GM18909 (cell line): Measurements from ENCODE around the gene ZNF507.
"Not testable (repeated sequence)": the region's sequence is repeated elsewhere in the genome, so short reads cannot be mapped to it uniquely, and the experiment has no call there.

Experiments used
- ATAC-seq: cut with Tn5 transposase; IDR thresholded peaks from one replicate; pipeline ENCODE4 v1.9.1; 2021; ENCODE audit warnings: mild to moderate bottlenecking; ENCODE audit not compliant: unreplicated experiment, poor library complexity

ZNF507 gene

GRCh38 chr19:32363632-32364031 lies 18.2 kb downstream of the ZNF507 start:
- no peak for ATAC-seq

- no peak for ATAC-seq
These were observed 18.6 kb downstream of the ZNF507 start for GRCh38 chr19:32364040-32364439.

GRCh38 chr19:32367063-32367462 lies 21.7 kb downstream of the ZNF507 start:
- ATAC-seq, result no peak

GRCh38 chr19:32367948-32368536 lies 22.6 kb downstream of the ZNF507 start:
- ATAC-seq, result no peak

- ATAC-seq, result no peak
These were observed 23.4 kb downstream of the ZNF507 start for GRCh38 chr19:32368787-32369186.

- no peak for ATAC-seq
These were observed 27.5 kb downstream of the ZNF507 start for GRCh38 chr19:32372726-32373517.

- ATAC-seq, result no peak
These were observed 28.3 kb downstream of the ZNF507 start for GRCh38 chr19:32373585-32374295.

- not testable (repeated sequence) for ATAC-seq
These were observed 29.0 kb downstream of the ZNF507 start for GRCh38 chr19:32374362-32374761.

- not testable (repeated sequence) for ATAC-seq
These were observed 31.7 kb downstream of the ZNF507 start for GRCh38 chr19:32377088-32377487.

- no peak for ATAC-seq
These were observed 34.9 kb downstream of the ZNF507 start for GRCh38 chr19:32380269-32380668.

GRCh38 chr19:32387701-32388392 lies 42.4 kb downstream of the ZNF507 start:
- ATAC-seq, result no peak

GRCh38 chr19:32388393-32388855 lies 43.0 kb downstream of the ZNF507 start:
- ATAC-seq, result no peak

- ATAC-seq, result no peak
These were observed 47.5 kb downstream of the ZNF507 start for GRCh38 chr19:32392901-32393300.

GRCh38 chr19:32396046-32396652 lies 50.7 kb downstream of the ZNF507 start:
- ATAC-seq, result no peak

- no peak for ATAC-seq
These were observed 52.3 kb downstream of the ZNF507 start for GRCh38 chr19:32397671-32398101.

- ATAC-seq, result no peak
These were observed 56.6 kb downstream of the ZNF507 start for GRCh38 chr19:32401992-32402391.

- no peak for ATAC-seq
These were observed 58.0 kb downstream of the ZNF507 start for GRCh38 chr19:32403291-32403995.

GRCh38 chr19:32404213-32404932 lies 59.0 kb downstream of the ZNF507 start:
- no peak for ATAC-seq

- peak; percentile 18 for ATAC-seq
These were observed 59.6 kb downstream of the ZNF507 start for GRCh38 chr19:32404933-32405430.
